Stomach (tissue), 9 donors: ENCODE results near the gene EPB41L1. TPM values are rescaled to one million over a fixed set of nuclear protein-coding genes. Genes with fewer than 3 reads are reported as not detected.

ENCODE experiments used
- DNase-seq, 2 donors: peaks; one replicate each; pipeline versions ENCODE4 v3.0.0 to v3.0.0-alpha.2; 2013 to 2019
- H3K27ac ChIP-seq, 5 donors: fragments of 200-600 bp in 4 of 5; sonication (generic) in 4 of 5; one replicate each; pipeline ENCODE4 v1.5.1; 2013 to 2019; ENCODE audit warnings: mild to moderate bottlenecking in 1 of 5, moderate library complexity in 1 of 5
- H3K27me3 ChIP-seq, 3 donors: fragments of 200-600 bp; sonication (generic); one replicate each; pipeline ENCODE4 v1.5.1; 2017 to 2019; ENCODE audit warnings: mixed run types in 1 of 3
- H3K36me3 ChIP-seq, 4 donors: fragments of 200-600 bp; sonication (generic); 1 replicate in 3 of 4; 2 replicates in 1 of 4; pipeline ENCODE4 v1.5.1; 2016 to 2019
- H3K4me1 ChIP-seq, 4 donors: fragments of 200-600 bp; sonication (generic); one replicate each; pipeline ENCODE4 v1.5.1; 2016 to 2019
- H3K4me3 ChIP-seq, 4 donors: fragments of 200-600 bp; sonication (generic) in 3 of 4; one replicate each; pipeline ENCODE4 v1.5.1; 2016 to 2019; ENCODE audit warnings: mild to moderate bottlenecking in 1 of 4
- H3K9me3 ChIP-seq, 4 donors: fragments of 200-600 bp; sonication (generic); one replicate each; pipeline ENCODE4 v1.5.1; 2016 to 2019
- CTCF ChIP-seq, 7 experiments: fragments of 450-650 bp in 4 of 7; fragments of 200-600 bp in 3 of 7; sonication (generic) in 3 of 7; IDR thresholded peaks; one replicate each; pipeline ENCODE4 v1.5.1; 2016 to 2019; ENCODE audit warnings: antibody characterized with exemption in 7 of 7, control low read depth in 2 of 7, mild to moderate bottlenecking in 1 of 7
- EP300 ChIP-seq: sonication (generic); formaldehyde crosslinking; IDR thresholded peaks from one replicate; pipeline ENCODE4 v1.6.1; 2017; ENCODE audit warnings: antibody characterized with exemption
- POLR2A ChIP-seq, 4 donors: fragments of 450-650 bp; IDR thresholded peaks; one replicate each; pipeline ENCODE4 v1.6.1; 2016; ENCODE audit warnings: antibody characterized with exemption in 4 of 4, control low read depth in 2 of 4, mild to moderate bottlenecking in 1 of 4, moderate library complexity in 1 of 4
- POLR2AphosphoS5 ChIP-seq, 3 donors: sonication (generic); formaldehyde crosslinking; IDR thresholded peaks; one replicate each; pipeline ENCODE4 v1.6.1; 2016; ENCODE audit warnings: antibody characterized with exemption in 3 of 3
- WGBS, 5 donors: extraction: QIAGEN DNeasy Blood & Tissue Kit in 3 of 5; methylation state at CpG; one replicate each; pipeline versions ENCODE4 v1.1.5 to v1.1.7; 2013 to 2018; 5-methylcytosine and 5-hydroxymethylcytosine counted together
- intact Hi-C: fragments of 100-400 bp; cut with DNase I; formaldehyde crosslinking; loops from one replicate; pipeline ENCODE4 v1.15.1; 2023; ENCODE audit warnings: low total_unique reads
- polyA plus RNA-seq, 3 donors: library from polyadenylated mRNA; stranded (reverse); fragments of 200-250 nt; gene quantifications; one replicate each; pipeline ENCODE4 v1.2.3, GENCODE V29; 2013
- total RNA-seq, 5 donors: library from RNA; depleted of rRNA; stranded (reverse); fragments of >200 nt; gene quantifications; one replicate each; pipeline versions ENCODE4 v1.1.0 to v1.2.3, GENCODE V29; 2014 to 2016
- donor health status: healthy with polysubstance abuse.
- donor health status: Bipolar disorder and iron deficiency.
- donor health status: healthy.

The EPB41L1 gene
- total and polyA plus RNA-seq, 8 donors, result 25.9 to 271 (median 40.4) TPM

GRCh38 chr20:36243726-36244125, 89.2 kb downstream of the EPB41L1 start:
- H3K36me3 ChIP-seq, result peaks cover 63 to 96% (median 94%) of the 10 kb centered on the region in 4 donors
- H3K27me3 ChIP-seq, result no peaks in the 10 kb centered on the region
- no peak for DNase-seq
- peaks cover 0 to 34% (median 14%) of the 10 kb centered on the region in 4 donors for H3K4me1 ChIP-seq
- no peak for TF ChIP-seq CTCF (IDR thresholded peaks at IDR 0.05)
- TF ChIP-seq POLR2A (IDR thresholded peaks at IDR 0.05), result no peak
- no peak overlapping the region for H3K27ac ChIP-seq
- WGBS, 5 donors, result 29 to 54% (median 45%) methylated on average over 1 of the region's 1 CpG
- H3K4me3 ChIP-seq, result no peak overlapping the region
- intact Hi-C loops, result no loop called here
- H3K9me3 ChIP-seq, result no peaks in the 10 kb centered on the region

- Histone ChIP-seq H3K36me3 (peaks cover 49 to 100% (median 89%) of the 10 kb centered on the region in 4 donors), H3K4me3 (no peak overlapping the region), H3K27ac (no peak overlapping the region), H3K4me1 (peaks cover 0 to 13% (median 8%) of the 10 kb centered on the region in 4 donors), H3K9me3 (no peaks in the 10 kb centered on the region), H3K27me3 (no peaks in the 10 kb centered on the region)
- 74 to 94% (median 90%) methylated on average over 4 of the region's 4 CpGs for WGBS, 5 donors
- TF ChIP-seq POLR2A (IDR thresholded peaks at IDR 0.05) (no peak), POLR2AphosphoS5 (IDR thresholded peaks at IDR 0.05) (no peak), EP300 (no peak), CTCF (IDR thresholded peaks at IDR 0.05) (no peak)
- intact Hi-C loops, result no loop called here
- no peak for DNase-seq
Measured at GRCh38 chr20:36246401-36246800, 91.9 kb downstream of the EPB41L1 start.

- intact Hi-C loops, result no loop called here
- Histone ChIP-seq H3K4me3 (no peak overlapping the region), H3K4me1 (peaks cover 0 to 2% (median 0%) of the 10 kb centered on the region in 4 donors), H3K36me3 (peaks cover 56 to 100% (median 89%) of the 10 kb centered on the region in 4 donors), H3K27ac (no peak overlapping the region), H3K27me3 (no peaks in the 10 kb centered on the region), H3K9me3 (no peaks in the 10 kb centered on the region)
- DNase-seq, result no peak
- WGBS, 5 donors, result 72 to 84% (median 82%) methylated on average over 4 of the region's 4 CpGs
- TF ChIP-seq POLR2A (IDR thresholded peaks at IDR 0.05) (no peak), EP300 (no peak), POLR2AphosphoS5 (IDR thresholded peaks at IDR 0.05) (no peak), CTCF (IDR thresholded peaks at IDR 0.05) (no peak)
Measured at GRCh38 chr20:36248836-36249235, 94.3 kb downstream of the EPB41L1 start.

- Histone ChIP-seq H3K4me3 (no peak overlapping the region), H3K4me1 (no peaks in the 10 kb centered on the region), H3K36me3 (peaks cover 53 to 100% (median 89%) of the 10 kb centered on the region in 4 donors), H3K27me3 (no peaks in the 10 kb centered on the region), H3K27ac (no peak overlapping the region), H3K9me3 (no peaks in the 10 kb centered on the region)
- DNase-seq, result no peak
- intact Hi-C loops, result no loop called here
- WGBS, 5 donors, result 65 to 78% (median 77%) methylated on average over 3 of the region's 3 CpGs
- TF ChIP-seq POLR2A (IDR thresholded peaks at IDR 0.05) (no peak), EP300 (no peak), CTCF (IDR thresholded peaks at IDR 0.05) (no peak), POLR2AphosphoS5 (IDR thresholded peaks at IDR 0.05) (no peak)
Measured at GRCh38 chr20:36249450-36249849, 94.9 kb downstream of the EPB41L1 start.
